K562 (cell line): ENCODE measurements around the gene DHRS13. TPM values are rescaled to one million over a fixed set of nuclear protein-coding genes. Genes with fewer than 3 reads are reported as not detected.
A peak's percentile ranks its signal among the peaks of the same experiment; 100 is the strongest.

ENCODE experiments used
- C11orf30 ChIP-seq: fragments of 450-650 bp; IDR thresholded peaks from 2 replicates; pipeline ENCODE4 v1.6.1; 2016; ENCODE audit warnings: low read depth, mild to moderate bottlenecking
- CBFA2T3 ChIP-seq: fragments of 450-650 bp; IDR thresholded peaks from 2 replicates; pipeline ENCODE4 v1.6.1; 2017
- CHD7 ChIP-seq: fragments of 200-600 bp; sonication (generic); IDR thresholded peaks from one replicate; pipeline ENCODE4 v1.6.1; 2012; ENCODE audit warnings: mild to moderate bottlenecking, low read depth, low read length, inconsistent platforms
- DPF2 ChIP-seq: fragments of 450-650 bp; IDR thresholded peaks from 2 replicates; pipeline ENCODE4 v1.6.1; 2016
- ESRRB ChIP-seq: fragments of 250-450 bp; sonication (Bioruptor Pico); IDR thresholded peaks from 2 replicates; pipeline ENCODE4 v1.5.0; 2020; ENCODE audit warnings: mild to moderate bottlenecking, moderate library complexity, borderline replicate concordance
- FOXJ3 ChIP-seq: sonication (generic); formaldehyde crosslinking; IDR thresholded peaks from 2 replicates; pipeline ENCODE4 v1.4.0; 2020; ENCODE audit warnings: mild to moderate bottlenecking, missing genetic modification reagents
- HLTF ChIP-seq: fragments of 450-650 bp; IDR thresholded peaks from 2 replicates; pipeline ENCODE4 v1.6.1; 2016
- PHB2 ChIP-seq: fragments of 450-650 bp; IDR thresholded peaks from 2 replicates; pipeline ENCODE4 v1.6.1; 2017; ENCODE audit warnings: low read depth
- PML ChIP-seq: IDR thresholded peaks from 2 replicates; pipeline ENCODE4 v1.6.1; 2012; ENCODE audit warnings: low read length, inconsistent platforms
- SRSF3 ChIP-seq: fragments of 200-400 bp; formaldehyde crosslinking; IDR thresholded peaks from 2 replicates; pipeline ENCODE4 v1.6.1; 2016; ENCODE audit warnings: mild to moderate bottlenecking, low read length, moderate library complexity; ENCODE audit not compliant: insufficient read depth
- TEAD4 ChIP-seq, 2 experiments: sonication (generic) in 1 of 2; formaldehyde crosslinking in 1 of 2; IDR thresholded peaks; 2 replicates each; pipeline versions ENCODE4 v1.6.1 to v1.8.0; 2012 to 2022; ENCODE audit warnings: borderline replicate concordance in 1 of 2, inconsistent platforms in 1 of 2, low read length in 1 of 2, mild to moderate bottlenecking in 1 of 2, missing genetic modification reagents in 1 of 2
- ZNF511 ChIP-seq: sonication (generic); formaldehyde crosslinking; IDR thresholded peaks from 2 replicates; pipeline ENCODE4 v1.8.0; 2022; ENCODE audit warnings: mild to moderate bottlenecking, missing genetic modification reagents
- ZNF583 ChIP-seq: fragments of 250-450 bp; sonication (Bioruptor Pico); IDR thresholded peaks from 2 replicates; pipeline ENCODE4 v1.4.0; 2020
- polyA plus RNA-seq, 8 experiments: library from polyadenylated mRNA; depleted of rRNA in 4 of 8; stranded (reverse) in 5 of 8; unstranded in 3 of 8; fragments of >200 nt; fragmentation: Nextera tagmentation in 2 of 8; fragmentation: Illumina TruSeq in 1 of 8; extraction: Ambion mirVana in 2 of 8; extraction: Trizol in 1 of 8; gene quantifications; 2 replicates each; pipeline versions ENCODE4 v1.2.1 to v1.2.3, GENCODE V29; 2011 to 2014; ENCODE audit warnings: inconsistent platforms in 1 of 8, missing spikeins in 1 of 8
- total RNA-seq, 7 experiments: library from RNA; depleted of rRNA in 6 of 7; stranded (reverse); fragments of >200 nt in 6 of 7; fragmentation: Illumina TruSeq in 2 of 7; extraction: Trizol in 2 of 7; gene quantifications; 2 replicates each; pipeline versions ENCODE4 v1.2.1 to v1.2.3, GENCODE V29; 2011 to 2021; ENCODE audit warnings: low replicate concordance in 1 of 7
- TF ChIP-seq, protein P1 (sequence below): fragments of 450-650 bp; IDR thresholded peaks from 2 replicates; pipeline ENCODE4 v1.6.1; 2016
- TF ChIP-seq, protein P2 (sequence below): fragments of 450-650 bp; IDR thresholded peaks from 2 replicates; pipeline ENCODE4 v1.6.1; 2016; ENCODE audit warnings: antibody characterized with exemption

The DHRS13 gene
- total and polyA plus RNA-seq, 9 of the 15 experiments (the other 6 are each of a cell fraction or from before 2014, with no cell fraction given) = 0.32 to 52.3 (median 34.3) TPM; not detected in 1

DNA sequence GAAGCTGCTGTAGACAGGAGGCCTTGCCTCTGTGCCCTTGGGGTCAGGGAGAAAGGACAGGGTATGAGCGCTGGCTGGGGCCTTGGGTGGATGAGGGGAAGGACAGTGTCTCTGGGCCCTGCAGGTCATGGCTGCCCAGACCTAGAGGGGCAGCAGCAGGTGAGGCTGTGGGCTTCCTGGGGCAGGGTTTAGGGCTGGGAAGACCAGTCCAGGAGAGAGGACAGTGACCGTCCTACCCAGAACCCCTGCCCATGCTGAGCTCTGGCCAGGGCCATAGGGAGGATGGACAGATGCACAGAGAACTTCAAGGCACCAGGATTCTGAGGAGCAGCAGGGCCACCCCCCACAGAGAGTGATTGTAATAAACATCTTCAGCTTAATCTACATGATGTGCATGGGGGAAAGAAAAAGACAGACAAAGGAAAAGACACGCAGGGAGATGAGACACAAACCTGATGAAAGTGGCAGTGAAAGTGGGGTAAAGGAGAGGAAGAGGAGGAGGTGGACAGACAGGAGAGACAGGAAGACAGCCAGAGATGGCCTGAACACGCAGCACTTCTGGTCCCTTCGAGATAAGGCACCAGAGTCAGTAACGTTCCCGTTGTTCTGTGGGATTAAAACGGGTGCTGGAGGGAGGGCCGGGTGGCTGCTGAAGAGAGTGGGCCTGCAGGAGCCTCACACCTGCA is 22.9 kb downstream of the DHRS13 start (continued):
- TF ChIP-seq TEAD4 (IDR thresholded peaks at IDR 0.05; ENCODE audit: low read length) (peak; percentile 26; the same call in 1 of the 2 replicates), TEAD4 (CRISPR knock-in tag; IDR thresholded peaks at IDR 0.05; ENCODE audit: borderline replicate concordance) (no peak), ZNF583 (CRISPR knock-in tag) (no peak), PML (no peak), CHD7 (no peak), ZNF511 (CRISPR knock-in tag) (no peak), DPF2 (0 out of 2 replicates have a peak, but pooled peaks have one; percentile 37), SRSF3 (no peak), C11orf30 (no peak), CBFA2T3 (peak; percentile 86), PHB2 (no peak), ESRRB (no peak), FOXJ3 (CRISPR knock-in tag) (no peak), HLTF (no peak; the same call in 1 of the 2 replicates)
- TF ChIP-seq, protein P1, sequence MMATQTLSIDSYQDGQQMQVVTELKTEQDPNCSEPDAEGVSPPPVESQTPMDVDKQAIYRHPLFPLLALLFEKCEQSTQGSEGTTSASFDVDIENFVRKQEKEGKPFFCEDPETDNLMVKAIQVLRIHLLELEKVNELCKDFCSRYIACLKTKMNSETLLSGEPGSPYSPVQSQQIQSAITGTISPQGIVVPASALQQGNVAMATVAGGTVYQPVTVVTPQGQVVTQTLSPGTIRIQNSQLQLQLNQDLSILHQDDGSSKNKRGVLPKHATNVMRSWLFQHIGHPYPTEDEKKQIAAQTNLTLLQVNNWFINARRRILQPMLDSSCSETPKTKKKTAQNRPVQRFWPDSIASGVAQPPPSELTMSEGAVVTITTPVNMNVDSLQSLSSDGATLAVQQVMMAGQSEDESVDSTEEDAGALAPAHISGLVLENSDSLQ = no peak
- TF ChIP-seq, protein P2, sequence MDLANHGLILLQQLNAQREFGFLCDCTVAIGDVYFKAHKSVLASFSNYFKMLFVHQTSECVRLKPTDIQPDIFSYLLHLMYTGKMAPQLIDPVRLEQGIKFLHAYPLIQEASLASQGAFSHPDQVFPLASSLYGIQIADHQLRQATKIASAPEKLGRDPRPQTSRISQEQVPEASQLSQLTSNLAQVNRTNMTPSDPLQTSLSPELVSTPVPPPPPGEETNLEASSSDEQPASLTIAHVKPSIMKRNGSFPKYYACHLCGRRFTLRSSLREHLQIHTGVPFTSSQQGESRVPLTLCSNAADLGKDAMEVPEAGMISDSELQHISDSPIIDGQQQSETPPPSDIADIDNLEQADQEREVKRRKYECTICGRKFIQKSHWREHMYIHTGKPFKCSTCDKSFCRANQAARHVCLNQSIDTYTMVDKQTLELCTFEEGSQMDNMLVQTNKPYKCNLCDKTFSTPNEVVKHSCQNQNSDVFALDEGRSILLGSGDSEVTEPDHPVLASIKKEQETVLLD = no peak
